GM18907 (cell line): ENCODE results near the gene CLASRP.

Experiments
- ATAC-seq: cut with Tn5 transposase; IDR thresholded peaks from one replicate; pipeline ENCODE4 v1.9.1; 2021; ENCODE audit warnings: mild to moderate bottlenecking, moderate library complexity; ENCODE audit not compliant: unreplicated experiment

CLASRP gene

GRCh38 chr19:45019187-45019586 is 19.7 kb upstream of the CLASRP start:
- ATAC-seq, result no peak

DNA sequence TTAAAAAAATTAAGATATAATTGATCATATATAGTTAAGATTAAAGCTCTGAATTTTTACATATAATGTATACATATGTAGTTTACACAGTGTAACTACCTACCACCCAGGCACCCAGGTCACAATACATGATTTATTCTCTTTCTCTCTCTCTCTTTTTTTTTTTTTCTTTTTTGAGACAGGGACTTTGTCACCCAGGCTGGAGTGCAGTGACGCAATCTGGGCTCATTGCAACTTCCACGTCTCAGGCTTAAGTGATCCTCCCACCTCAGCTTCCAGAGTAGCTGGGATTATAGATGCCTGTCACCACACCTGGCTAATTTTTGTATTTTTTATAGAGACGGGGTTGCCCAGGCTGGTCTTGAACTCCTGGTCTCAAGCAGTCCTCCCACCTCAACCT is 18.8 kb upstream of the CLASRP start:
- ATAC-seq, result no peak

GRCh38 chr19:45021971-45022370 is 16.9 kb upstream of the CLASRP start:
- no peak for ATAC-seq

DNA sequence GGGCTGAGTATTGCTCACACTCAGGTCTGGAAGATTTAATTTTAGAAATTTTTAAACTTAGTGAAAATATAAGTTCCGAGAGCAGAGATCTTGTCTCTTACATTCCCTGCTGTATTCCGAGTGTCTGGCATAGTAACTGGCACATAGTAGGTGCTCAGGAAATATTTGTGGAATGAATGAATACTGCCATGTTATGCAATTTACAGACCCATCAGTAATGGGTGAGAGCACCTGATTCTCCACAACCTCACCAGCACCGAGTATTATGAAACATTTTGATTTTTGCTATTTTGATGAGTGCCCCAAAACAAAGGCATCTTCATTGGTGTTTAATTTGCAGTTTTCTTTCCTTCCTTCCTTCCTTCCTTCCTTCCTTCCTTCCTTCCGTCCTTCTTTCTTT is 15.8 kb upstream of the CLASRP start:
- ATAC-seq, result no peak

- ATAC-seq, result no peak
These were observed 13.6 kb upstream of the CLASRP start for GRCh38 chr19:45025264-45025663.

- no peak for ATAC-seq
These were observed 11.5 kb upstream of the CLASRP start for GRCh38 chr19:45027371-45027770.

DNA sequence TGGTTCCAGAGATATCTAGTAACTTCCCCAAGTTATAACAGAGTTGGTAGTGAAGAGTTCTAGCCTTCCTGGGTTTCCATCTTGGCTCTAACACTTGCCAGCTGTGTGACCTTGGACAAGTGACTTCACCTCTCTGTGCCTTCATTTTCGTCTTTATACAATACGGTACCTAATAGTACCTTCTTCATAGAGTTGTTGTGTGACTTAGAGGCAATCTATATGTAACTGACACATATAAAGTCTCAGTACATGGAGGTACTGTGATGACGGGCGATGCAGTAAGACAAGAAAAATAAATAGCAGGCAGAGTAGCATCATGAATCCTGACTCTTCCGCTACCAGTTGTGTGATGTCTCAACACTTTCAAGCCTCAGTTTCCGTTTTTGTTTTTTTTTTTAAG is 8.0 kb upstream of the CLASRP start:
- ATAC-seq, result no peak

- ATAC-seq, result no peak
These were observed 6.4 kb upstream of the CLASRP start for GRCh38 chr19:45032421-45032820.

GRCh38 chr19:45035755-45036154 is 3.1 kb upstream of the CLASRP start:
- ATAC-seq, result no peak

GRCh38 chr19:45037393-45038169 is 1.3 kb upstream of the CLASRP start:
- no peak for ATAC-seq

DNA sequence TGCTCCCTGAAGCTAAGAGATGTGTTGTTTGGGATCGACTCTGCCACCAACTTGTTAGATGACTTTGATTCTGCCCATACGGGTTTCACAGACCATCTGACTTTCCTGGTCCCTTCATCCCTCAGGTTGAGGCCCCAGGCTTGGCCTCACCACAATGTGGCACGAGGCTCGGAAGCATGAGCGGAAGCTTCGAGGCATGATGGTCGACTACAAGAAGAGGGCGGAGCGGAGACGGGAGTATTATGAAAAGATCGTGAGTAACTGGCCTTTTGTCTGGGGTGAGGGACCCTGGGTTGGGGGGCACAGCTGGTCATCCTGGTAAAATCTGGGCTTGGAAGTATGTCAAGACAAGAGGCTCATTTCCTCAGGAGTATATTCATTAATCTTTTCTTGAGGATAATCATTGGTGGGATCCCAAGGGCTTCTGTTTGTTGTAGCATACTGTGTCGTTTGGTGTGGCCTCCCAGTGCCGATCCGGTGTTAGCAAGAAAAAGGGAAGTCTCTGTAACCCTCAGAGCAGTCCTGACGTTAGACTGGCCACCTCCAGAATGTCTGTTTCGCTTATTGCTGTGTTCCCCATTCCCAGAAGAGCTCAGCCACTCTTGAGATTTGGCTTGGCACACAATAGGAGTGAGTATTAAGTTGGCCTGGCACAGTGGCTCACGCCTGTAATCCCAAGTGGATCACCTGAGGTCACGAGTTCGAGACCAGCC is 1.4 kb downstream of the CLASRP start:
- no peak for ATAC-seq

DNA sequence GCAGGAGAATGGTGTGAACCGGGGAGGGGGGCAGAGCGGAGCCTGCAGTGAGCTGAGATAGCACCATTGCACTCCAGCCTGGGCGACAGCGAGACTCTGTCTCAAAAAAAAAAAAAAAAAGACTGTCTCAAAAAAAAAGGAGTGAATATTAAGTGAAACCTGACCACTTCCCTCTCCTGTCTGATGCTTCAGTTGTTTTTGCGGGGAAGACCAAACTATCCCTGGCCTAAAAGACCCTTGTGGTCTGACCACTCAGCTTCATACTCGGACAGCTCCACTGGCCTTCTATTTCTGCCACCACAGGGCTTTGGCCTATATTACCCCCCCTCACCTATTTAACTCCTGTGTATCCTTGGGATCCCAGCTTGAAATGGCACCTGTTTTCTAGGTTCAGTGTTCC is 2.3 kb downstream of the CLASRP start:
- no peak for ATAC-seq

DNA sequence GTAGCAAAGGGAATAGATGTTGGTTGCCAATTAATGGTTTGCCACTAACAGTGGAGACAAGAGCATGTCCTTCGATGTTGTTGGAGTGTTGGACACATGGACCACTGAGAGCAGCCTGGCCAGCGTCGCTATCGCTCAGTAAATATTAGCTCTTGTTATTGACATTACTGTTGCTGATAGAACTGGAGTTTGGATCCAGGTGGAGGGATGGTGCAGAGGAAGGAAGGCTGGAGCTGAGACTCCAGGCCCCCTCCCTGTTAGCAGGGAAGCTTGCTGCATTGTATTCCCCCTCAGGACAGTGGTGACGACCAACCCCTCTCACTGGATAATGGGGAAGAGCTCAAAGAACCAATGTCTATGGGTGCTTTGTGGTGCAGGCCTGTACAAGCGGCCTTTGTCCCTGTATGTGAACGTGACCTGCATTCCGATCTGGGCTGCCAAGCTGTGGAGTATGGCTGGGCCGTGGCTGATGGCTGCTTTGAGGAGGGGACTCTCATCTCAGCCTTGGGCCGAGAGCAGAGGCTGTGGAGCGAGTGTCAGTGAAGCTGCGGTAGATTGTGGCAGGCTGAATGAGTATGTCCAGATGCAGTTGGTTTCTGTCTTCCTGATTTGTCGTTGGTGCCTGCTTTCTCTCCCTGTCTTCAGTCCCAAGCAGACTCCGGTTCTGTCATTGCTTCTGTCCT is 7.0 kb downstream of the CLASRP start:
- no peak for ATAC-seq

DNA sequence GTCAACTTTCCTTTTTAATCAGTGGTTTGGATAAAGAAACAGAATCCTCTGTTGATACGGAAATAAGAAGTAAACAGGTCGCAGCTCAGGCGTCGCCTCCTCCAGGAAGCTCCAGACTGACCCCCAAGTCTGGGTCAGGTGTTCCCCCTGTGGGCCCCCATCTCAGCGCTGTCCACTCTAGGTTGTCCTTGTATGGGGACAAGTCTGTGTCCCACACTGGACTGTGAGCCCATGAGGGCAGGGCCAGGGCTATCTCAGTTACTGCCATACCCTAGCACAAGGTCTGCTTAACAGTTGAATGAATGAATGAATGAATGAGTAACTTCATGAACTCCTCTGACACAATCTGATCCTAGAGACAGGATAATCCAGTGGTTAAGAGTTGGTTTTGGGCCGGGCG is 7.5 kb downstream of the CLASRP start:
- no peak for ATAC-seq

GRCh38 chr19:45047188-45047797 is 8.4 kb downstream of the CLASRP start:
- ATAC-seq, result no peak

DNA sequence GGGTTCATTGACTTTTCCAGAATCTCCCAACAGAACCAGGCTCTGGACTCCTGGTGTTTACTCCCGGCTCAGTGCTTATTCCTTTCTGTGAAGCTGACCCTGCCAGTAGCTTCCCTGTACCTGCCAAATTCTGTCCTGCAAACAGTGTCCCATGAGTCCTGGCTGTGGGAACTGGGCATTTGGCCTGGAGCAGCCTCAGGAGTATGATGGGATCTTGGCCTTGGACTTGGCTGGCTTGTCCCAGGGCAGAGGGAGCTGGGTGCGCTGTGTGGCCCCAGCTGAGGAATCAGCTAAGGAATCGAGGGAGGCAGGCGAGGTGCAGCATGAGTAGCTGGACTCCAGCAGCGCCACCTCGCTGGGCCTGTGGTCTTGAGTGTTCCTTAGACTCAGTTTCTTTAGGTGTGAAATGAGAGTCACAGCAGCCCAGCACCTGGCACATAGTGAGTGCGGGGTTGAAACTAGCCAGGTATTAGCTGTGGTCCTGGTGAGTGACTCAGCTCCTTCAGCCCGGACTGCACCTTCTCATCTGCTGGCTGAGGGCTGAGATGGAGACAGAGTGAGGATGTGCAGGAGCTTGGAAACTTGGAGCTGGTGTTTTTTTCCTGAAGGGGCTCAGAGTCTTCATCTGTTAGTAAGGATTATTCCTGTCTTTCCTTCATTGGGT is 10.4 kb downstream of the CLASRP start:
- ATAC-seq, result no peak

DNA sequence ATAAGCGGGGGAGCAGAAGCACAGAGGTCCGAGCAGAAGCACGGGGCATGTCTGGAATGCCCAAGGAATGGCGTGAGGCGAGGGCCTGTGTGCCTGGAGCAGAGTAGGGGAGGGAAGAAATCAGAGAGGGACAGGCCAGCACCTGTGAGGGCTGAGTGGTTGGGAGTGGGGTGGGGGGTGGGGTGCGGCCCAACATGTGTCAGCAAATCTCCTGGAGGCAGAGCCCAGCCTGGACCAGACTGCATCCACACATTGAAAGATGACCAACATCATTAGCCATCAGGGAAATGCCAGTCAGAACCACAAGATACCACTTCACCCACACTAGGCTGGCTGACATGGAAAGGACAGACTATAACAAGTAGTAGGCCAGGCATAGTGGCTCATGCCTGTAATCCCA is 11.2 kb downstream of the CLASRP start:
- ATAC-seq, result no peak

- no peak for ATAC-seq
These were observed 13.2 kb downstream of the CLASRP start for GRCh38 chr19:45051929-45052579.

- no peak for ATAC-seq
These were observed 18.0 kb downstream of the CLASRP start for GRCh38 chr19:45056831-45057230.

- no peak for ATAC-seq
These were observed 18.6 kb downstream of the CLASRP start for GRCh38 chr19:45057444-45057843.
